Esophagus squamous epithelium (tissue), 5 donors: ENCODE data around the gene FGD2. TPM values are rescaled to one million over a fixed set of nuclear protein-coding genes. Genes with fewer than 3 reads are reported as not detected.

Source experiments
- DNase-seq: peaks from one replicate; lab custom pipeline; 2025; lab: John Stamatoyannopoulos, UW
- H3K27ac ChIP-seq, 4 donors: fragments of 200-600 bp; sonication (generic); one replicate each; pipeline ENCODE4 v1.5.1; 2016 to 2019; ENCODE audit warnings: mild to moderate bottlenecking in 1 of 4
- H3K27me3 ChIP-seq, 4 donors: fragments of 200-600 bp; sonication (generic); 1 replicate in 3 of 4; 2 replicates in 1 of 4; pipeline versions ENCODE4 v1.5.1 to v1.6.0; 2017 to 2021; ENCODE audit warnings: antibody characterized with exemption in 1 of 4
- H3K36me3 ChIP-seq, 3 donors: fragments of 200-600 bp; sonication (generic); one replicate each; pipeline ENCODE4 v1.5.1; 2016 to 2019
- H3K4me1 ChIP-seq, 3 donors: fragments of 200-600 bp; sonication (generic); one replicate each; pipeline ENCODE4 v1.5.1; 2017 to 2019
- H3K4me3 ChIP-seq, 4 donors: fragments of 200-600 bp; sonication (generic); 1 replicate in 3 of 4; 2 replicates in 1 of 4; pipeline ENCODE4 v1.5.1; 2016 to 2019; ENCODE audit warnings: mild to moderate bottlenecking in 2 of 4, moderate library complexity in 1 of 4
- H3K9me3 ChIP-seq, 3 donors: fragments of 200-600 bp; sonication (generic); one replicate each; pipeline ENCODE4 v1.5.1; 2016 to 2019
- POLR2A ChIP-seq, 4 donors: fragments of 450-650 bp; IDR thresholded peaks; one replicate each; pipeline ENCODE4 v1.6.1; 2017; ENCODE audit warnings: antibody characterized with exemption in 4 of 4, mild to moderate bottlenecking in 4 of 4, moderate library complexity in 3 of 4
- WGBS, 2 donors: methylation state at CpG; one replicate each; pipeline ENCODE4 v1.1.5; 2018; 5-methylcytosine and 5-hydroxymethylcytosine counted together
- intact Hi-C: fragments of 100-400 bp; cut with DNase I; formaldehyde crosslinking; loops from one replicate; pipeline ENCODE4 v1.15.0; 2022
- total RNA-seq, 4 donors: library from RNA; depleted of rRNA; stranded (reverse); fragments of >200 nt; gene quantifications; one replicate each; pipeline ENCODE4 v1.1.0, GENCODE V29; 2016
- TF ChIP-seq, protein P1 (sequence below), 6 experiments: fragments of 450-650 bp in 4 of 6; fragments of 200-600 bp in 2 of 6; sonication (generic) in 2 of 6; IDR thresholded peaks; one replicate each; pipeline ENCODE4 v1.5.1; 2016 to 2019; ENCODE audit warnings: antibody characterized with exemption in 6 of 6, mild to moderate bottlenecking in 4 of 6, moderate library complexity in 4 of 6
- donor health status: DM: yes; HTN: yes; CAD: no.

FGD2 gene
- total RNA-seq, 4 donors from 2014 or later = 2.6 to 13.4 (median 5.3) TPM

DNA sequence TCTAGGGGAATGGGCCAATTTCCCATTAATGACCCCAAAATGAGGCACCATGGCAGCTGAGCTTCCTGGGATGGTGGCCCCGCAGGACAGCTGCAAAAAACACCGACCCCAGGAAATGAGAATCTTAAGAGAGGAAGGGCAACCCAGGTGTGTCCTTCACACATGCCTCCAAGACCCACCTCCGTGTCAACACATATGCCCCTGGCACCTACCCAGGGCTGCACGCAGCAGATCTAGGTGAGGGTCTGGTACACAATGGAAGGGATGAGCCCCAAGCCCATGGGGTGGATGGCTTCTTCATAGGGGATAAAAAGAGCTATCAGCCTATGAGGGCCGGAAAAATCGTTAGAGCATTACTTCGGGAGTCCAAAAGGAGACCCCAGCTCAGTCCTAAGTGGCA, 28.9 kb upstream of the FGD2 start:
- H3K9me3 ChIP-seq = no peaks in the 10 kb centered on the region
- no peak for TF ChIP-seq POLR2A (IDR thresholded peaks at IDR 0.05)
- 90 to 93% methylated on average over 4 to 7 of the region's 7 CpGs for WGBS, 2 donors

DNA sequence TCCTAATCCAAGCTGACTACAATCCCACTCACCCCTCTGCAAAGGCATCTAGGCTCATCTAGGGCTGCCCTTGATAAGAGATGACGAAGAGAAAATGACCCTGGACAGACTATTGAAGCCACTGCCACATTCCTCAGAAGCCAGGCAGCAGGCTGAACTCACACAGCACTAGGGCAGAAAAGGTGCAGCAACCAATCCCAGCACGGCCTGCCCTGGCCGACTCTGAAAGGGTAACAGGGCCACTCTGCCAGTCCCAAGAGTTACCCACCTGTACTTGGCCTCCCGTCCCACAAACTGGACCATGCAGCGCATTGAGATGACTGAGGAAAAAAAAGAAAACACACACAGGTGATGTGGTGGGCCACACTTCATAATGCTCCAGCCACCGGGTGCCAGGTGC, 28.5 kb upstream of the FGD2 start:
- TF ChIP-seq POLR2A (IDR thresholded peaks at IDR 0.05) = no peak
- TF ChIP-seq, protein P1, sequence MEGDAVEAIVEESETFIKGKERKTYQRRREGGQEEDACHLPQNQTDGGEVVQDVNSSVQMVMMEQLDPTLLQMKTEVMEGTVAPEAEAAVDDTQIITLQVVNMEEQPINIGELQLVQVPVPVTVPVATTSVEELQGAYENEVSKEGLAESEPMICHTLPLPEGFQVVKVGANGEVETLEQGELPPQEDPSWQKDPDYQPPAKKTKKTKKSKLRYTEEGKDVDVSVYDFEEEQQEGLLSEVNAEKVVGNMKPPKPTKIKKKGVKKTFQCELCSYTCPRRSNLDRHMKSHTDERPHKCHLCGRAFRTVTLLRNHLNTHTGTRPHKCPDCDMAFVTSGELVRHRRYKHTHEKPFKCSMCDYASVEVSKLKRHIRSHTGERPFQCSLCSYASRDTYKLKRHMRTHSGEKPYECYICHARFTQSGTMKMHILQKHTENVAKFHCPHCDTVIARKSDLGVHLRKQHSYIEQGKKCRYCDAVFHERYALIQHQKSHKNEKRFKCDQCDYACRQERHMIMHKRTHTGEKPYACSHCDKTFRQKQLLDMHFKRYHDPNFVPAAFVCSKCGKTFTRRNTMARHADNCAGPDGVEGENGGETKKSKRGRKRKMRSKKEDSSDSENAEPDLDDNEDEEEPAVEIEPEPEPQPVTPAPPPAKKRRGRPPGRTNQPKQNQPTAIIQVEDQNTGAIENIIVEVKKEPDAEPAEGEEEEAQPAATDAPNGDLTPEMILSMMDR (IDR thresholded peaks at IDR 0.05) = no peak
- no peak for DNase-seq
- peaks cover 47 to 96% (median 53%) of the 10 kb centered on the region in 3 donors for H3K36me3 ChIP-seq
- 88 to 95% methylated on average over 5 to 6 of the region's 6 CpGs for WGBS, 2 donors
- no peak overlapping the region for H3K27ac ChIP-seq
- H3K9me3 ChIP-seq = no peaks in the 10 kb centered on the region
- intact Hi-C loops = no loop called here
- H3K27me3 ChIP-seq = no peaks in the 10 kb centered on the region
- H3K4me1 ChIP-seq = peaks cover 0 to 32% (median 7%) of the 10 kb centered on the region in 3 donors
- no peak overlapping the region for H3K4me3 ChIP-seq

More for the DNA sequence above, 28.9 kb upstream of the FGD2 start:
- Histone ChIP-seq H3K4me1 (peaks cover 0 to 27% (median 6%) of the 10 kb centered on the region in 3 donors), H3K27ac (no peak overlapping the region), H3K27me3 (no peaks in the 10 kb centered on the region), H3K36me3 (peaks cover 47 to 99% (median 57%) of the 10 kb centered on the region in 3 donors), H3K4me3 (no peak overlapping the region)
- DNase-seq = no peak
- intact Hi-C loops = no loop called here

DNA sequence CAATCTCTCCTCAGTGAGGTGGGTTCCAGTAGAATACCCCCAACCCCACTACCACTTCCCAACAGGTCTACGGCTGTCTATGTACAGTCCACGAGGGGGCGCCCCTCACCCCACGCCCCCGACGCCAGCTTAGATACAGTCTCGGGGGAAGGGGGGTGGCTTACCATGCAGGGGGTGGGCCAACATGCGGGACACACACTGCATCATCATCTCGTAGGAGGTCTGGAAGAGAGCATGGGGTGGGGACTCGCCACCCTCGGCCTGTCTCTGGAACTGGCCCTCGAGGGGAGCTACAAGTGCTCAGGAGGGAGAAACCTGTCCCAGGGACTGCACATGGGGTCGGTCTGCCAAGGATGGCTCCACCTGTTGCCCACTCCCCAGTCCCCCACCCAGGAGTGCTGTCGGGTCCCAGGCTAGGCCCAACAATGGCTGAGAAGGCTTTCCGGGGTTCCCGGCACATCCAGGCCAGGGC, 27.9 kb upstream of the FGD2 start:
- intact Hi-C loops = no loop called here
- Histone ChIP-seq H3K36me3 (peaks cover 41 to 91% (median 47%) of the 10 kb centered on the region in 3 donors), H3K4me3 (no peak overlapping the region), H3K27me3 (no peaks in the 10 kb centered on the region), H3K9me3 (no peaks in the 10 kb centered on the region), H3K4me1 (peaks cover 2 to 37% (median 7%) of the 10 kb centered on the region in 3 donors), H3K27ac (no peak overlapping the region)
- TF ChIP-seq POLR2A (IDR thresholded peaks at IDR 0.05) = no peak
- TF ChIP-seq, protein P1 (IDR thresholded peaks at IDR 0.05) = peak in 2 of 6 experiments; percentile 11 to 21
- DNase-seq = no peak
- 94 to 95% methylated on average over 2 to 3 of the region's 16 CpGs for WGBS, 2 donors

DNA sequence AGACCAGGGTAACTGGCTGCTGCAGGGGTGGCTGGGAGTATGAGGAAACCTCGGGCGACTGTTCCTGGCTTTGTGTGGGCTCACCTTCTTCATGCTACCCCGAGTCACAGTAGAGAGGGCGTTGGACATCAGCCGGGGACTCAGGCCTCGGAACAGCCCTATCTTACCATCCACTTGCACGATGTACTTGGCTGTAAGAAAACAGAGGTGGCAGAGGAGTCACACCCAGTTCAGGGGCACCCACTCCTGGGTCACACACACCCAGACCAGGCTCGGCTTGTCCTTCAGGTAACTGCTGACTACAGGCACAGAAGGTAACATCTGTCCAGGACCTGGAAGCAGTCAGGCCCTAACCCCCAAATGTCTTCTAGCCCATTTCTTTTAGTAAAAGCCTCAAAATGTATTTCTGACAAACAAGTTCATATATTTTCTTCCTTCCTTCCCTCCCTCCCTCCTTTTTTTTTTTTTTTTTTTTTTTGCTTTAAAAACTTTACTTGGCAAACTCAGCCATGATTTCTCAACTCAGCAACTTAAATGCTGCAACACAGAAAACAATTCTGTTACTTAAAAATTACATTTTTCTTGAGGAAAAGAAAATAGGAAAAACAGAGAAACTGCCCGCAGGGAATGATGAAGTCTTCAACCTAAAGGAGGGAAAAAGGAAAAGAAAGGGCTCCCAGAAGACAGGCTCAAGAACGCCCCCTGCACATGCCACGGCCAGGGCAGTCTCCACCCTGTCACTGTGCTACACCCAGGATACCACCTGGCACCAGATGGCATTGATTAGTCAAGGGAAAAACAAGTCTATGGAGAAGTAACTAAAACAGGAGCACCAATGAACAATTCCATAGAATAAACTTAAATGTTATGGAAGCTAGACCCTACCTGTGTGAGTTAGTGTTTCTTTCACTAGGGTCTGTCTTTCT, 26.8 kb upstream of the FGD2 start:
- H3K4me3 ChIP-seq = no peak overlapping the region
- peaks cover 38 to 83% (median 39%) of the 10 kb centered on the region in 3 donors for H3K36me3 ChIP-seq
- peaks cover 6 to 49% (median 19%) of the 10 kb centered on the region in 3 donors for H3K4me1 ChIP-seq
- TF ChIP-seq, protein P1 (IDR thresholded peaks at IDR 0.05) = no peak
- TF ChIP-seq POLR2A (IDR thresholded peaks at IDR 0.05) = no peak
- 80 to 84% methylated on average over 6 to 8 of the region's 11 CpGs for WGBS, 2 donors
- intact Hi-C loops = no loop called here
- no peaks in the 10 kb centered on the region for H3K9me3 ChIP-seq
- no peaks in the 10 kb centered on the region for H3K27me3 ChIP-seq
- no peak for DNase-seq
- H3K27ac ChIP-seq = no peak overlapping the region

DNA sequence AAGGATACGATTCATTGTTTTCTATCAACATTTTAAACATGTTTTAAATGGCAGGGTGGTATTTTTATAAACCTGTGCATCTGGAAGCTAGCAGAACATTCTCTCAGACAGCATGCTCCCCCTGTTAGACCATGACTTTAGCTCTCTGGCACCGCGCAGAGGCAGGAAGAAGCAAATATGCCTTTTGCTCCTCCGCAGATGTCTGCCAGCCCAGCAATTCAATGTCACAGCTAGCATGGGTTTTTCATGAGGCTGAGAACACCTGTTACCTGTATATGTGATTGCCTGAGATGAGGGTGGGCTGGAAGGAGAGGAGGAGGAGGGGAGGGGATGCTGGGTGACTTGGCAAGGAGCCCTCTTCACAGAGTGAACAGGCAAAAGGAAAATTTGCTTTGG, 26.1 kb upstream of the FGD2 start:
- no peaks in the 10 kb centered on the region for H3K27me3 ChIP-seq
- peaks cover 11 to 56% (median 25%) of the 10 kb centered on the region in 3 donors for H3K4me1 ChIP-seq
- H3K4me3 ChIP-seq = no peak overlapping the region
- peaks cover 32 to 76% (median 36%) of the 10 kb centered on the region in 3 donors for H3K36me3 ChIP-seq
- DNase-seq = no peak
- no peaks in the 10 kb centered on the region for H3K9me3 ChIP-seq
- TF ChIP-seq, protein P1 (IDR thresholded peaks at IDR 0.05) = peak in 5 of 6 experiments; percentile 12 to 45 (median 32)
- no peak for TF ChIP-seq POLR2A (IDR thresholded peaks at IDR 0.05)
- 39 to 45% methylated on average over 4 of the region's 4 CpGs for WGBS, 2 donors
- H3K27ac ChIP-seq = no peak overlapping the region
- intact Hi-C loops = no loop called here
